Measurements from ENCODE around the gene GNB1L.

The GNB1L gene

GRCh38 chr22:19734163-19734562, 120.5 kb downstream of the GNB1L start:
- no peak for ATAC-seq
- TF ChIP-seq TSHZ2 (CRISPR knock-in tag; IDR thresholded peaks at IDR 0.05), result no peak
- TF ChIP-seq TCF4 (CRISPR knock-in tag; IDR thresholded peaks at IDR 0.05; ENCODE audit: borderline replicate concordance), result no peak
- TF ChIP-seq PPARA (CRISPR knock-in tag; IDR thresholded peaks at IDR 0.05; ENCODE audit: borderline replicate concordance), result no peak
- TF ChIP-seq ISL1 (CRISPR knock-in tag; IDR thresholded peaks at IDR 0.05), result no peak
- TF ChIP-seq RARB (CRISPR knock-in tag; IDR thresholded peaks at IDR 0.05), result no peak
- TF ChIP-seq TOX (CRISPR knock-in tag; IDR thresholded peaks at IDR 0.05; ENCODE audit: borderline replicate concordance), result no peak
- no peak for TF ChIP-seq ESRRG (CRISPR knock-in tag; IDR thresholded peaks at IDR 0.05)
- no peak for TF ChIP-seq ZFP3 (CRISPR knock-in tag; IDR thresholded peaks at IDR 0.05)
- no peak for TF ChIP-seq OSR1 (CRISPR knock-in tag; IDR thresholded peaks at IDR 0.05)

GRCh38 chr22:19733755-19734154, 120.9 kb downstream of the GNB1L start:
- TF ChIP-seq ISL1 (CRISPR knock-in tag; IDR thresholded peaks at IDR 0.05) (no peak), GLIS3 (CRISPR knock-in tag; IDR thresholded peaks at IDR 0.05) (no peak), ZFP3 (CRISPR knock-in tag; IDR thresholded peaks at IDR 0.05) (no peak), ARNTL (CRISPR knock-in tag; IDR thresholded peaks at IDR 0.05; ENCODE audit: borderline replicate concordance, low read depth) (no peak), ZFP30 (CRISPR knock-in tag; IDR thresholded peaks at IDR 0.05) (no peak)
- TF ChIP-seq, protein P1, sequence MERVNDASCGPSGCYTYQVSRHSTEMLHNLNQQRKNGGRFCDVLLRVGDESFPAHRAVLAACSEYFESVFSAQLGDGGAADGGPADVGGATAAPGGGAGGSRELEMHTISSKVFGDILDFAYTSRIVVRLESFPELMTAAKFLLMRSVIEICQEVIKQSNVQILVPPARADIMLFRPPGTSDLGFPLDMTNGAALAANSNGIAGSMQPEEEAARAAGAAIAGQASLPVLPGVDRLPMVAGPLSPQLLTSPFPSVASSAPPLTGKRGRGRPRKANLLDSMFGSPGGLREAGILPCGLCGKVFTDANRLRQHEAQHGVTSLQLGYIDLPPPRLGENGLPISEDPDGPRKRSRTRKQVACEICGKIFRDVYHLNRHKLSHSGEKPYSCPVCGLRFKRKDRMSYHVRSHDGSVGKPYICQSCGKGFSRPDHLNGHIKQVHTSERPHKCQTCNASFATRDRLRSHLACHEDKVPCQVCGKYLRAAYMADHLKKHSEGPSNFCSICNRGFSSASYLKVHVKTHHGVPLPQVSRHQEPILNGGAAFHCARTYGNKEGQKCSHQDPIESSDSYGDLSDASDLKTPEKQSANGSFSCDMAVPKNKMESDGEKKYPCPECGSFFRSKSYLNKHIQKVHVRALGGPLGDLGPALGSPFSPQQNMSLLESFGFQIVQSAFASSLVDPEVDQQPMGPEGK (CRISPR knock-in tag; IDR thresholded peaks at IDR 0.05; ENCODE audit: borderline replicate concordance), result no peak
- ATAC-seq, result no peak

Data from SK-N-SH treated with all-trans-retinoic acid at 6 μM for 48 hours (cell line).